Epithelial cell of esophagus (primary cell): ENCODE results near the gene DRC3.

Experiments
- DNase-seq: peaks from one replicate; pipeline ENCODE4 v3.0.0; 2010; ENCODE audit warnings: low read depth
- H3K4me3 ChIP-seq: 2 replicates; pipeline ENCODE4 v1.5.1; 2011; ENCODE audit warnings: mild to moderate bottlenecking, low read length, control low read depth
- CTCF ChIP-seq: IDR thresholded peaks from 2 replicates; pipeline ENCODE4 v1.5.1; 2011; ENCODE audit warnings: low read depth, mild to moderate bottlenecking, low read length, control low read depth, inconsistent platforms; ENCODE audit not compliant: insufficient read depth; ENCODE audit errors: missing control alignments

The DRC3 gene

GRCh38 chr17:18028114-18028951 lies 55.7 kb downstream of the DRC3 start:
- no peak overlapping the region for H3K4me3 ChIP-seq
- TF ChIP-seq CTCF = no peak
- DNase-seq = no peak

DNA sequence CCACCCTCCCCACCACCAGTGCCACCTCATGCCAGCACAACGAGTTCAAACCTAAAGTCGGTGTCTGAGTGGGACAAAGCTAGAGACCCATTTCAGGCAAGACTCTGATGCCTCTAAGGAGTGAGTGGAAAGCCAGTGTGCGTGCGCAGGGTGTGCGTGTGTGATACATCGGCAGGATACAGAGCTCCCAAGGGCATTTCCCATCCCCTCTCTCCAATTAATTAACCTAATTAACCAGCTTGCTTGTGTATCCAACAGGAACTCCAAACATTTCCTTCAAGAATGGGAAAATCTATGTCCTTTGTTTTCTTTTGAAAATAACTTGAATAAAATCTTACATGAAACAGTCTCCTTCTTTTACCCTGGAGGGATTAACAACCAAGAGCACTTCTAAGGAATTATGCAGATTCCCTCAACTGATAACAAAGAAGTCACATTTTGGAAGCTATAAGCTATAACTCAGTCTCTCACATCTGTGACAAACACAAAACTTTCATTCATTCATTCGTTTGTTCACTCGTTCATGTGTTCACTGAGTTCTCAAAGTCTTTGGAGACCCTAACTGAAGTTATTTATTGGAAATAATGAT lies 56.4 kb downstream of the DRC3 start:
- no peak overlapping the region for H3K4me3 ChIP-seq
- no peak for DNase-seq
- TF ChIP-seq CTCF = no peak

- no peak for TF ChIP-seq CTCF
- peak; percentile 31 for DNase-seq
- H3K4me3 ChIP-seq = no peak overlapping the region
Observed at GRCh38 chr17:18031955-18032354, 59.3 kb downstream of the DRC3 start.

- H3K4me3 ChIP-seq = no peak overlapping the region
- peak; percentile 62 for TF ChIP-seq CTCF
- DNase-seq = peak; percentile 88
Observed at GRCh38 chr17:18033442-18034099, 60.9 kb downstream of the DRC3 start.

DNA sequence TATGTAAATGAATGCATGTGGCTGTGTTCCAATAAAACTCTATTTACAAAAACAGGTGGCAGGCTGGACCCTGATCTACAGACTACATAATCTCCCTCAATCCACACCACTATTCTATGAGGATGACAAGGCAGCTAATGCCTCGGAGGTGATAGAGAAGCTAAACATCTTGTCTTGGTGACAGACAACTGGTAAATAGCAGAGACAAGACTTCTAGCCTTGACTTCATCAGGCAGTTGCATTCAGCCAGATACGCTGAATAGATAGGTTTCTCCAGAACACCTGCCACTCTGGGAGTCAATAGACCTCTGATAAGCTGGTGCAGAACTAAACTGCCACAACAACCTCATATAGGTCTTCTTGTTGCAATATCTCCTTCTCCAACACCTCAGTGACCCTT lies 63.0 kb downstream of the DRC3 start:
- no peak for TF ChIP-seq CTCF
- DNase-seq = no peak

DNA sequence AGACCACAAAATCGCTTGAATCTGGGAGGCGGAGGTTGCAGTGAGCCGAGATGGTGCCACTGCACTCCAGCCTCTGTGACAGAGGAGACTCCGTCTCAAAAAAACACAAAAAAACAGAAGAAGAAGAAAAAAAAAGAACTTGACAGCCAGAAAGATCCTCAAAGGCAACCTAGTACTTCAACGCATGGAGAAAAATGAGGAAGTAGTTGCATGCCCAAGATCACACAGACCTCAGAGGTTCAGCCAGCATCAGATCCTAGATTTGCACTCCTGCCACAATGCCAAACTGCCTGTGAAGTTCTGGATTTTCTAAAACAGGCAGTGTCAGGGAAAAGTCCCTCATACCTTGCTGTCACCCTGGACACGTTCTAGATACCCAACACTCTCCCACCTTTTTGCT lies 64.8 kb downstream of the DRC3 start:
- no peak overlapping the region for H3K4me3 ChIP-seq
- DNase-seq = no peak
- TF ChIP-seq CTCF = no peak

More for the DNA sequence above, 63.0 kb downstream of the DRC3 start:
- no peak overlapping the region for H3K4me3 ChIP-seq
